ENCODE data around the gene CDS2. TPM values are rescaled to one million over a fixed set of nuclear protein-coding genes. Genes with fewer than 3 reads are reported as not detected.

CDS2 gene
- total RNA-seq, 1 donor: 25.3 TPM

DNA sequence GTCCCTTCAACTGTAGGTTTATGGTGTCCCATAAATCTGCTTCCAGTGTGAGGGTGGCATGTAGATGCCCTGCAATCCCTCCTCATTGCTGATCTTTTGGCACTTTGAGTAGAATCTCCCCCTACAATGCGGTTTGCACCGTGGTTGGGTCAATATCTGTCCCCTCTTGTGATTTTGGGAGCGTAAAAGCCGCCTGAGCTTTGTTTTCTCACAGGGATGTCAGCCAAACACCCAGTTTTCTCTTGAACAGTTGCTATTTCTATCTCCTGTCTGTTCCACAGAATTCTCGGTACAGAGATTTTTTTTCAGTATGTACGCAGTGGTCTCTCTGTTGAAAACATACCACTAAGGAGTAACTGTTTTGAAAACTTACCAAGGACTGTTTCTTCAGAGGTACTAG lies 21.8 kb downstream of the CDS2 start:
- no peaks in the 10 kb centered on the region for H3K36me3 ChIP-seq (ENCODE audit: insufficient read depth, low read length)
- H3K9me3 ChIP-seq (ENCODE audit: low read depth, low read length): no peaks in the 10 kb centered on the region
- no peaks in the 10 kb centered on the region for H3K27me3 ChIP-seq (ENCODE audit: insufficient read depth, low read length)
- no peak overlapping the region for H3K4me3 ChIP-seq (ENCODE audit: insufficient read depth, low read length)
- TF ChIP-seq, protein P1, sequence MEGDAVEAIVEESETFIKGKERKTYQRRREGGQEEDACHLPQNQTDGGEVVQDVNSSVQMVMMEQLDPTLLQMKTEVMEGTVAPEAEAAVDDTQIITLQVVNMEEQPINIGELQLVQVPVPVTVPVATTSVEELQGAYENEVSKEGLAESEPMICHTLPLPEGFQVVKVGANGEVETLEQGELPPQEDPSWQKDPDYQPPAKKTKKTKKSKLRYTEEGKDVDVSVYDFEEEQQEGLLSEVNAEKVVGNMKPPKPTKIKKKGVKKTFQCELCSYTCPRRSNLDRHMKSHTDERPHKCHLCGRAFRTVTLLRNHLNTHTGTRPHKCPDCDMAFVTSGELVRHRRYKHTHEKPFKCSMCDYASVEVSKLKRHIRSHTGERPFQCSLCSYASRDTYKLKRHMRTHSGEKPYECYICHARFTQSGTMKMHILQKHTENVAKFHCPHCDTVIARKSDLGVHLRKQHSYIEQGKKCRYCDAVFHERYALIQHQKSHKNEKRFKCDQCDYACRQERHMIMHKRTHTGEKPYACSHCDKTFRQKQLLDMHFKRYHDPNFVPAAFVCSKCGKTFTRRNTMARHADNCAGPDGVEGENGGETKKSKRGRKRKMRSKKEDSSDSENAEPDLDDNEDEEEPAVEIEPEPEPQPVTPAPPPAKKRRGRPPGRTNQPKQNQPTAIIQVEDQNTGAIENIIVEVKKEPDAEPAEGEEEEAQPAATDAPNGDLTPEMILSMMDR (IDR thresholded peaks at IDR 0.05; ENCODE audit: extremely low read depth, low read depth, low read length): no peak
- H3K27ac ChIP-seq (ENCODE audit: low read depth, low read length): no peak overlapping the region
- H2AFZ ChIP-seq (ENCODE audit: low read length): no peak overlapping the region
- no peak overlapping the region for H3K4me2 ChIP-seq (ENCODE audit: insufficient read depth, low read length)
- H3K79me2 ChIP-seq (ENCODE audit: insufficient read depth, low read length): peaks cover 56% of the 10 kb centered on the region
- peaks cover 21% of the 10 kb centered on the region for H4K20me1 ChIP-seq (ENCODE audit: insufficient read depth, low read length)
- H3K4me1 ChIP-seq (ENCODE audit: insufficient read depth, low read length): peaks cover 13% of the 10 kb centered on the region
- DNase-seq (ENCODE audit: insufficient read length, low spot score, missing footprints): no peak

DNA sequence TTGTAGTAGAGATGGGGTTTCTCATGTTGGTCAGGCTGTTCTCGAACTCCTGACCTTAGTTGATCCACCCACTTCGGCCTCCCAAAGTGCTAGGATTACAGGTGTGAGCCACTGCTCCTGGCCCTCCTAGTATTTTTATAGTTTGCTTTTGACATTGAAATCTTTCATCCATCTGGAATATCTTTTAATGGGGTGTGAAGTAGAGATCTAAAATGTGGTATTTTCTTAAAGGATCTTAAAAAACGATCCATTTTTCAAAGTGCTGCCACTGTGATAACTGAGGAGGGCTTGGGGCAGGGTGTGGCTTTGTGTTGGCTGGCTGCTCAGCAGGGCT lies 23.1 kb downstream of the CDS2 start:
- no peak for DNase-seq (ENCODE audit: insufficient read length, low spot score, missing footprints)
- Histone ChIP-seq H3K27me3 (ENCODE audit: insufficient read depth, low read length) (no peaks in the 10 kb centered on the region), H4K20me1 (ENCODE audit: insufficient read depth, low read length) (peaks cover 31% of the 10 kb centered on the region), H3K4me2 (ENCODE audit: insufficient read depth, low read length) (no peak overlapping the region), H3K27ac (ENCODE audit: low read depth, low read length) (no peak overlapping the region), H3K36me3 (ENCODE audit: insufficient read depth, low read length) (no peaks in the 10 kb centered on the region), H3K9me3 (ENCODE audit: low read depth, low read length) (no peaks in the 10 kb centered on the region), H3K4me1 (ENCODE audit: insufficient read depth, low read length) (peaks cover 13% of the 10 kb centered on the region), H2AFZ (ENCODE audit: low read length) (no peak overlapping the region), H3K79me2 (ENCODE audit: insufficient read depth, low read length) (peaks cover 61% of the 10 kb centered on the region), H3K4me3 (ENCODE audit: insufficient read depth, low read length) (no peak overlapping the region)
- TF ChIP-seq, protein P1 (IDR thresholded peaks at IDR 0.05; ENCODE audit: extremely low read depth, low read depth, low read length): no peak

DNA sequence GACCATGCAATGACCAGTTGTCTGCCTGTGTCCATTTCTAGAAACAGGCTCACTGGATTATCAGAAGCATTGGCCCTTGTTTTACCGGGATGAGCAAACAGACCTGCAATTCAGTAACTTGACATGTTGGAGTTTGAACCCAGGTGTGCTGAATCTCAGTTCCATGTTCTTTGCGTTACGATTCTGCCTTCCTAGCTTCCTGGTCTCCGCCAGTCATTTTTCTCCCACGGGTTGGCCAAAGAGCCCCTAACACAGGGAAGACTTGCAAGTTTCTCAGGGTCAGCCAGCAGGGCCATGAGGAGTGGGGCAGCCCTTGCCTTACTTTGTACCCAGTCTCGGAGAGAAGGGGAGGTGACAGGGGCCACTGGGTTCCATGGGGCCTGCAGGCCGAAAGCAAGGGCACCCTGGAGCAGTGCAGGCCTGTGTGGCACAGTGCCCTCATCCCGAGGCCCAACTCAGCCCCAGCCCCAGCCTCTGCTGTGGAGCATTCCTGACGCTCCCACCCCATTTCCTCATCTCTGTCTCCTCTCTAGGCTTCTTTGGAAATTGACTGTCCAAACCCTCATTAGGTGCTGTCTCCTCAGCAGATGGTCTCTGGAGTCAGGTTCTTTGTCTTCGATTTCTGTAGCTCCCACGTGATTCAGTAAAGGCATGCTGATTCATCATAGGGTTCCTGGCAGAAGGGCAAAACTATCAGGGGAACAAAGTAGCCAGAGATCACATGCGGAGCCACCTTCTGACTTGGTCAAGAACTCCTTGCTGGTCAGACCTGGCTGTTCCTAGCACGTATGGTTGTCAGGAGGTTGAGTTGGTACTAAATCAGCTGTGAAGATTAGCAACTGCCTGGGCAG lies 23.6 kb downstream of the CDS2 start:
- Histone ChIP-seq H3K36me3 (ENCODE audit: insufficient read depth, low read length) (no peaks in the 10 kb centered on the region), H3K79me2 (ENCODE audit: insufficient read depth, low read length) (peaks cover 64% of the 10 kb centered on the region), H3K4me3 (ENCODE audit: insufficient read depth, low read length) (no peak overlapping the region), H3K4me1 (ENCODE audit: insufficient read depth, low read length) (peaks cover 13% of the 10 kb centered on the region), H4K20me1 (ENCODE audit: insufficient read depth, low read length) (peaks cover 31% of the 10 kb centered on the region), H3K27ac (ENCODE audit: low read depth, low read length) (no peak overlapping the region), H2AFZ (ENCODE audit: low read length) (no peak overlapping the region), H3K27me3 (ENCODE audit: insufficient read depth, low read length) (no peaks in the 10 kb centered on the region), H3K9me3 (ENCODE audit: low read depth, low read length) (no peaks in the 10 kb centered on the region), H3K4me2 (ENCODE audit: insufficient read depth, low read length) (no peak overlapping the region)
- TF ChIP-seq, protein P1 (IDR thresholded peaks at IDR 0.05; ENCODE audit: extremely low read depth, low read depth, low read length): no peak
- DNase-seq (ENCODE audit: insufficient read length, low spot score, missing footprints): peak; percentile 81

DNA sequence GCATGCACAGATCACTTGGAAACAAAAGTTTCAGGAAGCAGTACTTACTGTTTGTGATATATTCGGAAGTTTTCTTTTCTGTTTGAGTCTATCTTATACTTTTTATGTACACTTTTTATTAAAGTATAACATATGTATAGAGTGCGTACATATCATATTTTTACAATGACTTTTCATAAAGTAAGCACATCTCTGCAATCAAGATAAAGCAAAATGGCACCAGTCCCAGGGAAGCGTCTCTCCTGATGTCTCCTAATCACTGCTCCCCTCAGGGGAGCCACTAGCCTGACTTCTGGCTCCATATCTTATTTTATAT lies 26.3 kb downstream of the CDS2 start:
- H3K4me3 ChIP-seq (ENCODE audit: insufficient read depth, low read length): no peak overlapping the region
- peaks cover 22% of the 10 kb centered on the region for H3K4me1 ChIP-seq (ENCODE audit: insufficient read depth, low read length)
- H3K79me2 ChIP-seq (ENCODE audit: insufficient read depth, low read length): peaks cover 68% of the 10 kb centered on the region
- H3K36me3 ChIP-seq (ENCODE audit: insufficient read depth, low read length): no peaks in the 10 kb centered on the region
- no peaks in the 10 kb centered on the region for H3K27me3 ChIP-seq (ENCODE audit: insufficient read depth, low read length)
- DNase-seq (ENCODE audit: insufficient read length, low spot score, missing footprints): no peak
- no peak overlapping the region for H3K27ac ChIP-seq (ENCODE audit: low read depth, low read length)
- H3K9me3 ChIP-seq (ENCODE audit: low read depth, low read length): no peaks in the 10 kb centered on the region
- TF ChIP-seq, protein P1 (IDR thresholded peaks at IDR 0.05; ENCODE audit: extremely low read depth, low read depth, low read length): no peak
- no peak overlapping the region for H2AFZ ChIP-seq (ENCODE audit: low read length)
- H4K20me1 ChIP-seq (ENCODE audit: insufficient read depth, low read length): peaks cover 41% of the 10 kb centered on the region
- H3K4me2 ChIP-seq (ENCODE audit: insufficient read depth, low read length): no peak overlapping the region
